Right cardiac atrium (tissue), 5 donors: Measurements from ENCODE around the gene ST3GAL4. TPM values are rescaled to one million over a fixed set of nuclear protein-coding genes. Genes with fewer than 3 reads are reported as not detected.
A peak's percentile ranks its signal among the peaks of the same experiment; 100 is the strongest.
"Not testable (repeated sequence)": the region's sequence is repeated elsewhere in the genome, so short reads cannot be mapped to it uniquely, and the experiment has no call there.

Experiments
- ATAC-seq, 2 donors: fragments of 200-7000 bp; cut with Tn5 transposase; one replicate each; pipeline versions ENCODE4 v1.8.0 to v1.9.1; 2020; ENCODE audit warnings: moderate library complexity in 2 of 2, mild to moderate bottlenecking in 1 of 2
- DNase-seq, 3 donors: peaks; one replicate each; pipeline ENCODE4 v3.0.0-alpha.2; 2020
- H3K27ac ChIP-seq: one replicate; pipeline ENCODE4 v1.5.1; 2013; ENCODE audit warnings: mild to moderate bottlenecking, low read length, control low read depth, moderate library complexity
- H3K27me3 ChIP-seq: one replicate; pipeline ENCODE4 v1.6.1; 2013; ENCODE audit not compliant: control insufficient read depth, insufficient read depth
- H3K4me1 ChIP-seq: one replicate; pipeline ENCODE4 v1.6.1; 2013; ENCODE audit warnings: low read length; ENCODE audit not compliant: control insufficient read depth, insufficient read depth
- H3K4me3 ChIP-seq: one replicate; pipeline ENCODE4 v1.5.1; 2013; ENCODE audit warnings: low read length, control low read depth
- H3K9me3 ChIP-seq: one replicate; pipeline ENCODE4 v1.6.1; 2013; ENCODE audit warnings: low read length; ENCODE audit not compliant: control insufficient read depth
- WGBS: extraction: QIAGEN DNeasy Blood & Tissue Kit; methylation state at CpG from one replicate; pipeline ENCODE4 v1.1.7; 2013; 5-methylcytosine and 5-hydroxymethylcytosine counted together
- intact Hi-C, 4 donors: fragments of 100-400 bp; cut with DNase I; formaldehyde crosslinking; loops; one replicate each; pipeline versions ENCODE4 v1.11.0 to v1.14.0; 2022 to 2023
- polyA plus RNA-seq: library from polyadenylated mRNA; stranded (reverse); fragments of 200-250 nt; gene quantifications from one replicate; pipeline ENCODE4 v1.2.3, GENCODE V29; 2013
- total RNA-seq, 4 donors: library from RNA; stranded (reverse); fragmentation: NEBNext Ultra II Directional; extraction: Animal tissue kit (Norgen Biotek cat#: 25700); gene quantifications; one replicate each; pipeline ENCODE4 v1.2.1, GENCODE V29; 2021
- donor health status: healthy with polysubstance abuse.
- donor health status: DM: no; HTN: yes; CAD: no.
- donor health status: DM: no; HTN: no; CAD: no.
- donor health status: DM: no; HTN: yes; CAD: no; lungs with severe emphysema.
- donor health status: DM: yes; HTN: yes; CAD: no.

Gene ST3GAL4
- total and polyA plus RNA-seq, 5 donors: 57.3 to 96.9 (median 62.1) TPM

DNA sequence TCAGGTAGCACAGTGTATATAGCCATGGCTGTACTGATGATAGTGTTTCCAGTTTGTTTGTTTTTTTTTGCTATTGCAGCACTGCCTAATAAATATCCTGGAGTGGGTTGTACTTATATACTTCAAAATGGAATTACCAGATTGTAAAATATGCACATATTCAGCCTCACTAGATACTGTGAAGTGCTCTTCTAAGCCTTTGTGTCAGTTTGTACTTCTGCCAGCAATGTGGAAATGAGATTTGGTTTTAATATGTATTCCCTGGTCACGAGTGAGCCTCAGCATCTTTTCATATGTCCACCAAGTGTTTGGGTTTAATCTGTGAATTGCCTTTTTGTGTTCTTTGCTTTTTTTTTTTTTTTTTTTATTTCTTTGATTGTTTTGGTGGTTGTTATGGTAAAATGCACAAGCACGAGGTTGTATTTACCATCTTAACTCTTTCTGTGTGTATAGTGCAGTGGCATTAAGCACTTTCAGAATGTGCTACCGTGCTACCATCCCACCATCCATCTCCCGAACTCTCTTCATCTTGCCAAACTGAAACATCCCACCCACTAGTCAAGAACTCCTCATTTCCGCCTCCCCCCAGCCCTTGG is 34.9 kb downstream of the ST3GAL4 start:
- no peaks in the 10 kb centered on the region for H3K27me3 ChIP-seq
- no peak overlapping the region for H3K4me3 ChIP-seq
- DNase-seq (peak in 1 of 3 donors; percentile 23), ATAC-seq (no peak)
- 47% methylated on average over 5 of the region's 5 CpGs for WGBS
- no peaks in the 10 kb centered on the region for H3K9me3 ChIP-seq
- H3K27ac ChIP-seq: no peak overlapping the region
- intact Hi-C loops: no loop called here
- peaks cover 31% of the 10 kb centered on the region for H3K4me1 ChIP-seq

GRCh38 chr11:126391286-126391954 is 35.9 kb downstream of the ST3GAL4 start:
- no peaks in the 10 kb centered on the region for H3K27me3 ChIP-seq
- H3K9me3 ChIP-seq: no peaks in the 10 kb centered on the region
- DNase-seq: peak in 1 of 3 donors; percentile 39
- 61% methylated on average over 7 of the region's 7 CpGs for WGBS
- ATAC-seq: no peak
- intact Hi-C loops: no loop called here
- H3K4me1 ChIP-seq: peaks cover 28% of the 10 kb centered on the region
- H3K27ac ChIP-seq: peak overlapping the region; percentile 96
- no peak overlapping the region for H3K4me3 ChIP-seq

- WGBS: 21% methylated on average over 8 of the region's 8 CpGs
- ATAC-seq: peak; percentile 9 to 19
- no peak overlapping the region for H3K4me3 ChIP-seq
- H3K27me3 ChIP-seq: no peaks in the 10 kb centered on the region
- peak overlapping the region; percentile 96 for H3K27ac ChIP-seq
- intact Hi-C loops: no loop called here
- peaks cover 25% of the 10 kb centered on the region for H3K4me1 ChIP-seq
- no peaks in the 10 kb centered on the region for H3K9me3 ChIP-seq
- DNase-seq: peak in 2 of 3 donors; percentile 75 to 79
Observed at GRCh38 chr11:126391970-126392632, 36.6 kb downstream of the ST3GAL4 start.

DNA sequence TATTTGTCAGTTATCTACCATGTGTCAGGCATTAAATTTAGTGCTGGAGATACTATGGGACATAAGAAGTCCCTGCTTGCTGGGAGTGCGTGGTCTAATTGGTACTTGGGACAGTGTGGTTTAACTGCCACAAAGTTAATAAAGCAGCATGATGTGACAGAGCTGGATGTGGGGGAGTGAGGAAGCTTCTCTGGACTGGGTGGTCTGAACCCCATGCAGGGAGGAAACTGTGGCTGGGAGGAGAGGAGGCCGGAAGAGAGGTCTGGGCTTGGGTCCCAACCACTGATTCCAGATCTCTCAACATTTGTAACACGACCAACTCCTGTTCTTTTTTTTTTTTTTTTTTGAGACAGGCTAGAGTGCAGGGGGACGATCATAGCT is 37.1 kb downstream of the ST3GAL4 start:
- H3K27ac ChIP-seq: peak overlapping the region; percentile 96
- peaks cover 25% of the 10 kb centered on the region for H3K4me1 ChIP-seq
- H3K4me3 ChIP-seq: no peak overlapping the region

GRCh38 chr11:126393143-126393542 is 37.7 kb downstream of the ST3GAL4 start:
- intact Hi-C loops: no loop called here
- Histone ChIP-seq H3K4me3 (no peak overlapping the region), H3K4me1 (peaks cover 25% of the 10 kb centered on the region), H3K9me3 (no peaks in the 10 kb centered on the region), H3K27me3 (no peaks in the 10 kb centered on the region), H3K27ac (peak overlapping the region; percentile 96)
- no peak for ATAC-seq
- DNase-seq: peak; percentile 8 to 47 (median 38)
- 78% methylated on average over 5 of the region's 5 CpGs for WGBS

More for the DNA sequence above, 37.1 kb downstream of the ST3GAL4 start:
- 9% methylated on average over 4 of the region's 4 CpGs for WGBS
- intact Hi-C loops: no loop called here
- DNase-seq (peak; percentile 27 to 53 (median 48)), ATAC-seq (peak; percentile 2 to 4)
- no peaks in the 10 kb centered on the region for H3K27me3 ChIP-seq
- H3K9me3 ChIP-seq: no peaks in the 10 kb centered on the region

DNA sequence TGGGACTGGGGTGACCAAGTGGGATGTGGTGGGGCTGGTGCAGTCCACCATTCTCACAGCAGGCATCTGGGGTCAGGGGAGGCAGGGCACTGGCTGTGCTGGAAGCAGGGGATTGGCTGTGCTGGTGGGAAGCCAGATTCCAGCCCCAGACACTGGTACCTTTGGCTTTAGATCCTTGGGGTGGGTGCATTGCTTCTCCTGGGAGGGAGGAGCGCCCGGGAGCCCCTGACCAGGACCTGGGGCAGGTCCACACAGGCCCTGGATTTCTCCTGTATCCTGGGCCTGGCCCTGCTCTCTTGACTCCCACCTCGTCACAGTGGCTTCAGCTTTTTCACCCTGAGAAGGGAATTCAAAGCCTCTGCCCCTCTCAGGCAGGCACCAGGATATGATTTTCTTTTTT is 38.5 kb downstream of the ST3GAL4 start:
- intact Hi-C loops: no loop called here
- Histone ChIP-seq H3K9me3 (no peaks in the 10 kb centered on the region), H3K27me3 (no peaks in the 10 kb centered on the region), H3K4me1 (peaks cover 26% of the 10 kb centered on the region), H3K4me3 (no peak overlapping the region), H3K27ac (peak overlapping the region; percentile 73)
- WGBS: 92% methylated on average over 3 of the region's 3 CpGs
- ATAC-seq (no peak), DNase-seq (peak in 2 of 3 donors; percentile 8 to 14)

DNA sequence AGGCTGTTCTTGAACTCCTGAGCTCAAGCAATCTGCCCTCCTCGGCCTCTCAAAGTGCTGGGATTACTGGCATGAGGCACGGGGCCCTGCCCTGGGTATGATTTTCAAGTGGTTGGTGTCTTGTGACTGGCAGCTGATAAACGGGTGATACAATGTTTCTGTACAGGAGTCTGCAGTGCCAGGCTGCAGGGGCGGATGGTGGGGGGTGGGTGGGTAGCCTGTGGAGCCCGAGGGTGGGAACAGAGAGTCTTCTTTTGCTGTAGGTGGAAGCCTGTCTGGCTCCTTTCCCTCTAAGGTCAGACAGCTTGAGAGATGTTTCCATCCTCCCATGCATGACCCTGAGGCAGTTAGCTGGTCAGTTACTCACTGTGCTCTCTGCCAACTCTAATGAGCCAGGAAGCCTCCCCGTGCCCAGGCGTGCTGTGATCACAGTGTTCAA is 39.2 kb downstream of the ST3GAL4 start:
- ATAC-seq (peak; percentile 81 to 82), DNase-seq (peak in 2 of 3 donors; percentile 40 to 77)
- H3K4me3 ChIP-seq, H3K9me3 ChIP-seq, intact Hi-C loops, H3K27me3 ChIP-seq: not testable (repeated sequence)
- H3K4me1 ChIP-seq: peaks cover 26% of the 10 kb centered on the region
- 46% methylated on average over 6 of the region's 7 CpGs for WGBS
- H3K27ac ChIP-seq: peak overlapping the region; percentile 73

- Histone ChIP-seq H3K27ac (peak overlapping the region; percentile 88), H3K4me1 (peaks cover 27% of the 10 kb centered on the region)
- intact Hi-C loops, H3K4me3 ChIP-seq, H3K27me3 ChIP-seq, H3K9me3 ChIP-seq: not testable (repeated sequence)
- WGBS: 46% methylated on average over 9 of the region's 13 CpGs
- ATAC-seq (peak; percentile 54 to 67), DNase-seq (peak; percentile 73 to 91 (median 81))
Observed at GRCh38 chr11:126395784-126396183, 40.3 kb downstream of the ST3GAL4 start.

DNA sequence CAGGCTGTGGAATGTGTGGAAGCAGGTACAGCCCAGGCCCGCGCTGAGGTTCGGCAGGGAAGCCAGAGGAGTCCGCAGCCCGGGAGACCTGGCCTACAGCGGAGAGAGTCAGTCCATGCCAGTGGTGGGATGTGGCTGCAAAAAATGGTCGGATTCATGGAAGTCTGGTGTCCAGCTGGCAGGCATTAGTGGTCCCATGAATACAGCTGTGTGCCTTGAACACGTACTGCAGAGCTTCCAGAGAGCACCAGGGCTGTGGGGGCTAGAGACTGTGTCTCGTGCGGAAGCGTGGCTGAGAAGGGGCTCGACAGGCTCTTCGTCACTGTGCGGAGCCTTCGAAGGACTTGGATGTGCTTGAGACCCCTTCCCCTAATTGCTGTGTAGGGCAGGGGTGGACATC is 40.8 kb downstream of the ST3GAL4 start:
- peak in 1 of 3 donors; percentile 27 for DNase-seq
- H3K4me1 ChIP-seq: peaks cover 25% of the 10 kb centered on the region
- H3K27ac ChIP-seq, H3K4me3 ChIP-seq, intact Hi-C loops, H3K27me3 ChIP-seq, H3K9me3 ChIP-seq: not testable (repeated sequence)
- ATAC-seq: peak; percentile 17 to 19
- WGBS: 74% methylated on average over 15 of the region's 15 CpGs

GRCh38 chr11:126396965-126397364 is 41.5 kb downstream of the ST3GAL4 start:
- no peaks in the 10 kb centered on the region for H3K9me3 ChIP-seq
- H3K4me1 ChIP-seq: peaks cover 22% of the 10 kb centered on the region
- DNase-seq: no peak
- intact Hi-C loops: no loop called here
- no peaks in the 10 kb centered on the region for H3K27me3 ChIP-seq
- no peak overlapping the region for H3K27ac ChIP-seq
- 81% methylated on average over 4 of the region's 4 CpGs for WGBS
- ATAC-seq: no peak
- H3K4me3 ChIP-seq: no peak overlapping the region

- H3K27ac ChIP-seq: no peak overlapping the region
- H3K4me3 ChIP-seq: no peak overlapping the region
- no peak for DNase-seq
- peaks cover 17% of the 10 kb centered on the region for H3K4me1 ChIP-seq
- H3K27me3 ChIP-seq: no peaks in the 10 kb centered on the region
- intact Hi-C loops: no loop called here
- no peak for ATAC-seq
- H3K9me3 ChIP-seq: no peaks in the 10 kb centered on the region
- WGBS: 93% methylated on average over 4 of the region's 4 CpGs
Observed at GRCh38 chr11:126398296-126398695, 42.8 kb downstream of the ST3GAL4 start.
